HUDEP-2 (cell line): Measurements from ENCODE around the gene FOXA1.
A peak's percentile ranks its signal among the peaks of the same experiment; 100 is the strongest.

Experiments used
- DNase-seq, 76 experiments: peaks; one replicate each; lab custom pipeline; 2025; ENCODE audit not compliant: unreplicated experiment in 76 of 76; lab: John Stamatoyannopoulos, UW

Gene FOXA1

DNA sequence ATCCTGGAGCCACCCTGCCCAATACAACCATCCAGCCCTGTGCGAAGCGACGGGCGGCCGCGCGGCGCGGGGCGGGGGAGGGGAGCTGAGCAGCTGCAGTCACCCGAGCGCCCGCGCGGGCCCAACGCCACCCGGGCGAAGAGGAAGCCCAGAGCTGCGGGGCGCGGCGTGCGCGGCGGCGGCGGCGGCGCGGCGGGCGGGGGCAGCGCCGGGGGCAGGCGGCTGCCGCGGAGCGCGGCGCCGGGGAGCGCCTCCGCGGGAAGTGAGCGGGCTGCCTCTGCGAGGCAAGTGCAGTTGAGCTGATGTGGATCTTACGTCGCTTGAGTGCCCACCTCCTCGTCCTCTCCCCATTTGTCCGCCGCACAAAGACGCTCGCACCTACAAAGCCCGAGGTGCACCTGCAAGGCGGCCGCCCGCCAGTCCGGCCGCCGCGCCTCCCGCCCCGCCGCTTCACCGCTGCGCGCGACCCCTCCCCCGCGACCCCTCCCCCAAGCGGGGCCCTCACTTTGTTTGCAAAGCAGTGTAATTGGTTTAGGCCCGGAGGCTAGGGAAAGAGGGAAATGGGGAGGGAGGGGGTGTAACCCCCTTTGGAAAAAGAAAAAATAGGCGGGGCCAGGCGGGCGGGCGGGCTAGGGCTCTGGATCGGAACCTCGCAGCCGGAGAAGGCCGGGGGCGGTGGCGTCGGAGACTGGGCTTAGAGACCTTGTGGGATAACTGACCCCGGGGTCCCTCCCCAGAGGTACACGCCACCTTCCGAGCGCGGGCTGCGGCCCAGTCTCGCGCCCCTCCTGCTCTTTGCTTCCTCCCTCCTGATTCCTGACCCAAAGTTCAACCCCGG is at the start of gene FOXA1, which contains the start of gene TTC6:
Gene FOXA1 (minus strand): TSS at position 279 of the 838 bp plus-strand sequence. CDS start 277 bp downstream, at position 2.
Gene TTC6 (plus strand): TSS at position 659 of the 838 bp plus-strand sequence. CDS start 26,436 bp downstream, outside the sequence.
- DNase-seq, result peak in 19 of 76 experiments; percentile 5 to 44 (median 19)

DNA sequence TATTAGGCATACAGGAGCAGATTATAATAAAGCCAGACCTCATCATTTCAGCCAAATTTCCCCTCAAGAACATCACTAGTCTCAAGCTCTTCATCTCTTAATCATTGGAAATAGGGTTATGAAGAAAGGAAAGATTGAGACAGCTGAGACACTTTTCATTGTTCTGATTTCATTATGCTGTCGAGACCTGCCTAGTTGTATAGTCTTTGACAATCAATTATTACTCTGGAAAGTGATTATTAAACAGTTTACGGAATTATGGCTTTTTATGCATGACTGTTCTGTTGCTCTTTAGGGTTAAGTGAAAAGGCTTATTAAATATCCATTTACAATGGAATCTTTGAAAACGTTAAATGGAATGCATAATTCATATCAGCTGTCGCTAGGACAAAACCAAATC is 48.7 kb upstream of the FOXA1 start:
- DNase-seq, result no peak

DNA sequence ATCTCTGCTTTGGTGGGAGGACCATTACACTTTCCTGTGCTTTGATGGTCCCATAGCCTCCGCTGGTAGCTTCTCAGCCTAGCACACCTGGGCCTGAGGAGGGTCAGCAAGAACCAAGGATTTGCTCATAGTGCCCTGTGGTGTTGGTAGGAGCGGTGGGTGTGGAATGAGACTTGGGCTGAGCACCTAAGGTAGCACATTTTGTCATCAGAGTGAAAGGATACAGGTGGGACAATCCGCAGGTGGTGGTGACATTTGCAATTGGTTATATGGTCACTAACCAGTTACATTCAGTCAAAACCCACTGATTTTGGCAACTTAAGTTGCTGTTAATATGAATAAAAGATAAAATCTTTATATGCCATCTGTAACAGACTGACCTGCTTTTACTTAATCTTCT is 47.1 kb upstream of the FOXA1 start:
- DNase-seq, result no peak

DNA sequence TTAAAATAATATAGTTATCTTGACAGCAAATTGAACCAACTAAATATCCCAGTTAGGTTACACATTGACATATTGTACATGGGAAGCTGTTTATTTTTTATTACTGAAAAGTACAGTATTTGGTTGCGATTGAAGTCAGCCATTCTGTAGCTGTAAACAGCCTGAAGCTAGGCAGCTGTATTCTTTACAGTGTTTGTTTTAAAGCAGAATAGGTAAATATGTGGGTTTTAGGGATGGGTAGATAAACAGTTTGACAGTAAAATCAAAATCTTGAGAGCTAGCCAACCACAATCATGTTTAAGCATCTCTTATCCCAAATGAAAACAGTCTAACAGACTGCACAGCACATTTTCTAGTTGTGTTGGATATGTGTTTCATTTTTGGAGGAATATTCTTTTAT is 46.1 kb upstream of the FOXA1 start:
- DNase-seq, result no peak

DNA sequence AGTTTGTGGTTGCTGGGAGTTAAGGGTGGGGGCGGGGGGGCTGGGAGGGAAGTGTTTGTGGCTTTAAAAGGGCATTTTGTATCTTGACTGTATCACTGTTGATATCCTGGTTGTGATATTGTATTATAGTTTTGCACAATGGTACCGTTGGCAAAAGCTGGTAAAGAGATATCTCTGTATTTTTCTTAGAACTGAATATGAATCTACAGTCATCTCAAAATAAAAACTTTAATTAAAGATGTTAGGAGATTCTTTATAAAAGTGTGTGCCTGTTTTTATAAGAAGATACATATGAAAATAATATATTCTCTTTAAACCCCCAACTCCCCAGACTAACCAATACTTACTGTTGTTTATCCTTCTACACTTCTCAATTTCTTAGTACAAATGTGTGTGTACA is 43.5 kb upstream of the FOXA1 start:
- DNase-seq, result no peak

DNA sequence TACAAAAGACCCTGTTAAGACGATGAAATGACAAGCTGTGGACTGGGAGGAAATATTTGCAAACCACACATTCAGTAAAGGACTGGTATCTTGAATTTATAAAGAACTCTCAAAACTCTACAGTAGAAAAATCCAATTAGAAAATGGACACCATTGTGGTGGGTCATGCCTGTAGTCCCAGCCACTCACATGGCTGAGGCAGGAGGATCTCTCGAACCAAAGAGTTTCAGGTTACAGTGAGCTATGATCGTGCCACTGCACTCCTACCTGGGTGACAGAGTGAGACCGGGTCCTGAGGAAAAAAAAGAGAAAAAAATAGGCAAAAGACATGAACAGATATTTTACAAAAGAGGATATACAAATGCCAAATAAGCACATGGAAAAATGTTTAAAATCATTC is 42.3 kb upstream of the FOXA1 start:
- no peak for DNase-seq

DNA sequence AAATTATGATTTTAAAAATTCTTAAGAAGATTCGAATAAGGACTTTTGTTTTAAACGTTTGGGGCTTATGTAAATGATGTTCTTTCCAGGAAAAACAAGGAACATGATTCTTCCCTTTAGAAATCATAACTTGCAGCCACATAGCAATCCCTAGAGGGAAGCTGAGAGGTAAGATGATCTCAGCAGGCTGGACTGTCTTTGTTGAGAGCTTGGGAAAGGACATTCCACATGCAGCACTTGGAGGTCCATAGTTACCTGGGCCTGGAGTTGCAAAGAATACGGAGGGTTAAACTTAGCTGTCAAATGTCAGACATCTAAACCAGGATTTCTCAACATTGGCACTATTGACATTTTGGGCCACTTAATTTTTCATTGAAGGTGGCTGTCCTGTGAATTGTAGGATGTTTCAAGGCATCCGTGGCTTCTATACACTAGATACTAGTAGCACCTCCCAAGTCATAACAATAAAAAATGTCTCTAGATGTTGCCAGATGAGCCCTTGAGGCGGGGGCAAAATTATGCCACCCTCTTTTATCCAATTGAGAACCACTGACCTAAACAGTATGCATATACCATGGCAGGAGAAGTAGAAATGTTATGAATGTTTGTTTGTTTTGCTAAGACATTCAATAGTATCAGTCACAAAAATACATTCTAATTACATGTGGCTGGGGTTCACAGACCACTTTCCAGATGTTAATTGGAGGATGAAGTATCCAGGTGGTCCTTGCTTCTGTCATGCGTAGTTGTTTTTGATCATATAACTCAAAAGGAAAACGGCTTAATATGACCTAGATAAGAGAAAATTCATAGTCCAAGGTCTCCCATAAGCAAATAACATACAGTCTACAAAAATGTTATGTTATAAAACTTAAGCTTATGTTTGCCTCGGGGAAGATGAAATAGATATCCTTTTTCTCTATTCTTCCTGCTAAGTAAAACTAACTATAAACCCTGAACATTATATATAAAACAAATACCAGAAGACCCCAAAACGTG is 30.8 kb upstream of the FOXA1 start:
- DNase-seq, result no peak

DNA sequence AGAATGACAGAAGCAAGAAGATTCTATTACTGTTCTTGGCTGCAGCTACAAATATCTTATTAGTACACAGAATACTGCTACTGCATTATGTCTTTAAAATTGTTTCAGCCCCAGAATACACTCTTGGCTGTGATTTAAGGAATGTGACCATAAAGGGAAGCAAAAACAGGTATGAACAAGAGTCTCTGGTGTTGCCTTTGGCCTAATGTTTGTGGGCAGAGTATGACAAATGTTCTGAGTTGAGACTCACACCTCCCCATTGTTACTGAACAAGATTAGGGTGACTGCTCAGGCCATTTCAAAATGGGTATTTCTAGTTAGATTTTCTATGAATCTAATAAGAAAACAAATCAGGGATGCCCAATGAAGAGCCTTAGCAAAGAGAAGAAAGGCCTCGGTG is 28.9 kb upstream of the FOXA1 start:
- no peak for DNase-seq

DNA sequence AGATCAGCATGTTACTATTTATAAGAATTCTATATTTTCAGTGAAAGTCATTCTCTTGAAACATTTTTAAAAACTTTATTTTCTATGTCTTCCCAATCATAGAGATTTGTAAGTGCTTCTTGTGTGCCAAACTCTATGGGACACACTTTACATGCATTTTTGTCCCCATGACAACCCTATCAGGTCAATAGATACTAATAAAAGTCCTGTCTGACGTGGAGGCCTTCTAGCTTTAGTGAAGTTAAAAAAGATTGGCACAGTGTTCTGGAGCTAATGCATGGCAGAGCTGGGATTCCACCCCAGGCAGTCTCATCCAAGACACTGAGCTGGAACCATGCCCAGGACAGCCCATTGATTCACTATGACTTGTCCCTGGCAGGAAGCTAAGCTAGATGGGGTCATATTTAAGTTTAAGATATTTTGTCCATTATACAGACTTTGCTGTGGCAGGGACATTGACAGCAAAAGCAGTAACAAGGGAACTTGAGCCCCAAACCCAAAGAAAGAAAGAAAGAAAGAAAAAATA is 28.4 kb upstream of the FOXA1 start:
- DNase-seq, result no peak

DNA sequence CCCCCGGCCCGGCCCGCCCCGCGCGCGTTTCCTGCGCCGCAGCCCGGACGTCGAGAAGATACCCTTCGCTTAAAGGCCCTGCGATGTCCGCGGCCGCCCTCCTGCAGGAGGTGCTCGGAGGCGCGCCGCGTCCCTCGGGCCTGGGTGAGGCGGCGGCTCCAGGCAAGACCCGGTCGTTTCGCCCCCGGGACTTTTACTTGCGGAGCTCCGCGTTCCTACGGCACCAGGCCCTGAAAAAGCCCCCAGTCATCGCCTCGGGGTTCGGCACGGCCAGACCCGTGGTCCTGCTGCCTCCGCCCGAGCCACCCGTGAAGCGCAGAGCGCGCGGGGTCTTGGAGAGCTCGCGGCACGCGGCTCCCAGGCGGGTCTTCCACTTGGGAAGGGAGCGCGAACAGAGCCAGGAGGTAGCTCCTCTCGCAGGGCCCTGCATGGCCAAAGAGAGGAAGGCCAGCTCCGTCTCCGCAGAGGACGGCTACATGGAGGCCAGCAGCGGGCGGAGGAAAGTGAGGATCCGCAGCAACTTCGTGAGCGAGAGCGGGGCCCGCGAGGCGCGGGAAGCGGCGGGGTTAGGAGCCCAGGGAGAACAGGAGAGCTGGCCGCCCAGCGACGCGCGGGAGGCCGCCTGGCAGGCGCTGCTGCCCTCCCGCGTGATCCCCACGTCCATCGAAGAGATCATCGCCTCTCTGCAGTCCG is 27.3 kb upstream of the FOXA1 start:
- DNase-seq, result no peak

DNA sequence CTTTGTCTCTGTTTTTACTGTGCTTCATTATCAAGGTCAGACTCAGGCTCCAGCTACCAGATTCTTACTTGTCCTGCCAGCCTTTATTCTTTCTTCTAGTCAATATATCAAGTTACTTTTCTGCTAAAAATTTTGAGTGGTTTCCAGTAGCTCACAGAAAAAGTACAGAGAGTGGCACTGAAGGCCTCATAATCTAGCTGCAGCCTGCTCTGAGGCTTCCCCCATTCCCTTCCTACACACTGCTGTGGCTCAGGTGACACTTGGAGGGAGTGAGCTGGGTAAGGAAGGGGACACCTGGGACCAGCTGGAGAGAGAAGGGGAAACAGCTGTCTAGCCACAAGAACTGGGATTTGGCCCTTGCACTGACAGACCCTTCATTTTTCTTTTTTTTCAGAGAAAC is 25.8 kb upstream of the FOXA1 start:
- DNase-seq, result no peak

DNA sequence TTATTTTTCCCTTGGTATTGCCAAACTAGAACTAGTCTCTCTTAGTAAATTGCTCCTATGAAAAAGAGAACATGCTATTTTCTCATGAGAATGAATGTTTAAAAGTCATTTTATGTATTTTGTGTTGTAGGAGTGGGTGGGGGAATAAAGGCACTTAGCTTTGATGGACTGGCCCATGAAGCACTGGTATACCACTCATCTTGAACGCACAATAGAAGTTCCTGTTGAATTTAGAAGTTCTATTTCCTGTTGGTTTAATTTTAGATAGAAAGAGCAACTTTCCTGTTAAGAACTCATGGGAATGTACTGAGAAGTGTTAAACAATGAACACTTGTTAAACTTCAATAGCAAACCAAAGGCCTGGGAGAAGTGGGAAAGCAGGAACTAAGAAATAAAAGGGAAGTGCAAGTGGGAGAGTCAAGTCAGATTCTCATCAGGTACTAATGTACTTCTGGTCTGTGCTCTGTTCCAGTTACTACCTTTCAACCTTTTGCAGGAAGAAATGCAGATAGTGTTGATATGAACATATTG is 23.5 kb upstream of the FOXA1 start:
- no peak for DNase-seq

DNA sequence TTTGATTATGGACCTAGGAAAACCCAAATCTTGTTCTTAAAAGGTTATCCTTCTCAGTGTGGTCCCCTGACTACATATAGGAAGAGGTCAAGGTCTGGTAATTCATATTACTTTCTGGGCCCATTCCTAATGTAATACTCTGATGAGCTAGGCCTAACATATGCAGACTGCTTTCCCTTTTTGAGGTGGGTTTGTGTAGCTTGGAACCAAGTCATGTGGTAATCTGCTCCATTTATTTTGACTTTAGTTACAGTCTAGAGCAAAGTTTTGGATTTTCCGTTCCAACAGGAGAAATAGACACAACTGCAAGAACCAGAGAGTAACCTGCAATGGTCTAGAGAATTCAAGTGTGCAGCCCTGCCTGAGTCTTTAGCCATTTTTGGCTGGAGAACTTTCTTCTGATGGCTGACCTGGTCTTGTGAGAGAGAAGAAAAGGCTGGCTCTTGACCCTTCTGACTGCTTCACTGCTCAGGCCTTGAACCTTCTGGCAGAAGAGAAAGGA is 22.9 kb upstream of the FOXA1 start:
- DNase-seq, result no peak

DNA sequence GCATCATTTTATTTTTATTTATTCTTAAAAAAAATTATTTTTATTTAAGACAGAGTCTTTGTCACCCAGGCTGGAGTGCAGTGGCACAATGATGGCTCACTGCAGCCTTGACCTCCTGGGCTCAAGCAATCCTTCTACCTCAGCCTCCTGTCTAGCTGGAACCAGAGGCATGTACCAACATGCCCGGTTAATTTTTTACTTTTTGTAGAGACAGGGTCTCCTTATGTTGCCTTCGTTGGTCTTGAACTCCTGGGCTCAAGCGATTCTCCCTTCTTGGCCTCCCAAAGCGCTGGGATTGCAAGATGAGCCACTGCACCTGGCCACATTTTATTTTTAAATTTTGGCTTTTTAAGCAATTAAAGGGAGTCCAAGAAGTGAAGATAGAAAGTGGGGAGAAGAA is 21.8 kb upstream of the FOXA1 start:
- no peak for DNase-seq

DNA sequence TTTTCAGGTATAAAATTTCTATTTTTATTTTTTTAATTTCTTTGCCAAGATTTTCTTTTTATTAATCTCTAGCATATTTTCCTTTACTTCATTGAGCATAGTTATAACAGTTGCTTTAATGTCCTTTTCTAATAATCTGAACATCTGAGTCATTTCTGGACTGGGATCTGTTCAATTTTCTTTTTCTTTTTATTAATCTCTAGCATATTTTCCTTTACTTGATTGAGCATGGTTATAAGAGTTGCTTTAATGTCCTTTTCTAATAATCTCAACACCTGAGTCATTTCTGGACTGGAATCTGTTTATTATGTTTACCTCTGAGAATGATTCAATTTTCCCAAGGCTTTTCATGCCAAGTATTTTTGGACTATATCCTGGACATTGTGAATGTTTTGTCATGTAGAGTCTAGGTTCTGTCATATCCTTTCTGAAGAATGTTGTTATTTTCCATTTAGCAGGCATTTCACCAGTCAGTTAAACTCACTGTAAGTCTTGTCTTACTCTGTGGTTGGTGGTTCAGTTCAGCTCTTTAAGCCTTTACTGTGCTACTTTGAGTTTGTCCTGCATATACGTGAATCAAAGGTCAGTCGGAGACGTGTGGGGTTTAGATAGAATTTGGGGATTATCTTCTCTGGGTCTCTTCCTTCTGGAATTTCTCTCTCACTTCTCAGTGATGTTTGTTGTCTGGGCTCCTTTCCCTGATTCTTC is 20.7 kb upstream of the FOXA1 start:
- DNase-seq, result no peak

DNA sequence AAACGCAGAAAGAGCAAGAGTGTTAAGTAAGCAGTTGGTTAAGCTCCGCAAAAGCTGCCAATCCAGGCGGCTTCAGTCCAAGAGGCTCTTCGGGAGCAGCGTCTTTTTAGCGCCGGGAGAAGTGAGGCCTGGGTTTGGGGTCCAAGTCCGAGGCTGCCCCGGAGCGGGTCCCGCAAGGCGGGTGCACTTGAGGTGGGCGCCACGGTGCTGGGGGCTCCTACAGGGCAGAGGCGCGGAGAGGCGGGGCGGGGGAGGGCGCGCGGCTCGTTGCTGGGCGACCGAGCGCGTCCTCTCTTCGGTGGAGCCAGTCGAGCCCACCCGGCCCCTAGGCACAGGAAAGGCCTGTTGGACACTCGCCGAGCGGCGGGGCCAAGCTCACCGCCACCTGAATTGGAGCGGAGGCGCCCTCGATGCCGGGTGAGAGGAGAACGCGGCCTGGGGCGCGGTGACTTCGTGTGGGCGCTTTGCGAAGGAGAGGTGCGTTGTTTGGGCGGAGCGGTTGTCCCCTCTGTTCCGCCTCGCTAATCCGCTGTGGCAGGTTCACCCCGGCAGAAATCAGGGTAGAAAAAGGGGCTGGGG is 16.0 kb upstream of the FOXA1 start:
- no peak for DNase-seq

DNA sequence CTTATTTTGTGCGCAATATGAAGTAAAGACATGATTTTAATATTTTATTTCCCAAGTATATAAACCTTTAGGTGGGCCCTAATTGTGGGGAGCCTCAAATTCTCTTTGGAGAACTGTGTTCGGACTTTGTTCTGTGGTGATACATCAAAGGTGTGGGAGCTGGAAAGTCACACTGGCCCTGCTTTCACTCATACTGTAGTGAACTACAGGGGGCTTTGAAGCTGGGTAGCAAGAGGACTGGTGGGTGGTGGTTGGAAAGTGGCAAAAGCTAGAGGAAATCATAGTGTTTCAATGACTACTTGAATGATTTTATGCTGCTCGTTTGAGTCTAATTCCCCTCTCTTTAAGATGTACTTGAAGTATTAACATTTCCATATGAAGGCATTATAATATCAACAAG is 13.6 kb upstream of the FOXA1 start:
- no peak for DNase-seq

DNA sequence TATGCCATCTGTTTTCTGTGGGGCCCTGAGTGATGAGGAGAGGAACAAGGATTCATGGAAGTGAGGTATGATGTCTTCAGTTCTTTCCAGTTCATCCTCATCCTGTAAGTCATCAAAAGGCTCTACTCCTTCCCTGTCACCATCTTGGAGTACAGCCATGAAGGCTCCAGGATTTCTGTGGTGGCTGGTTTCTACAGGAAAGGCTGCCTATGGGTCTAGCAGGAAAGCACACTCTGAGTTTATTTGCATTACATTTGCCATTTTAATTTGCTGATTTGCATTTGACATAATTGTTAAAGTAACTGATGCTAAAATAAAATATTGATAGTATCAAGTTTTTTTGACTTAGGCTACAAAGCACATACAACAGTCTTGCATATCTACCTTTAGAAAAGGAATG is 11.6 kb upstream of the FOXA1 start:
- no peak for DNase-seq

DNA sequence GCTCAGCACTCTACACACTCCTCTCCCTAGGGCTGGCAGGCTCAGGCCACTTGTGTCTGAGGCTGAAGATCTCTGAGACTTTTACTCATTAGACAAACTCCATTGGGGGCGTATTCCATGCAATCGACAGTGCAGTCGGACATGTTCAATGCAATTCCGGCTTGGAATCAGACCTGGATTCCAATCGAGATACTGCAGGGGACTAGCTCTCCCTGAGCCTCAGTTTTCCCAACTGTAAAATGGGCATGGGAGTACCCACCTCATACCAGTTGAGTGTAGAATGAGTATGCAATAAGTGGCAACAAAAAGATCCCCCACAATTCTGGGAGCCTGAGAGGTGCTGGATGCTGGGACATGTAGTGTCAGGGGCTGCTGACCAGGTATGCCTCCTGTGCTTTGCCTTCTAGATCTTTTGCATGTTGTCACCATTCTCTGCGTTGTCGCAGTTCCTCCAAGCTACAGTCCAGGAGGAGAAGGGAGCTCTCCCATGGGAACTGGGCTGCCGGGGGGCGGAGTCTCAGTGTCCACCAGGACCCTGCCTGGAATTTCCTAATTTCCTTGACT is 8.7 kb upstream of the FOXA1 start:
- DNase-seq, result no peak
